Measurements from ENCODE around the gene KRT40. TPM values are rescaled to one million over a fixed set of nuclear protein-coding genes. Genes with fewer than 3 reads are reported as not detected.

The KRT40 gene
- total and polyA plus RNA-seq, 12 donors: not detected

DNA sequence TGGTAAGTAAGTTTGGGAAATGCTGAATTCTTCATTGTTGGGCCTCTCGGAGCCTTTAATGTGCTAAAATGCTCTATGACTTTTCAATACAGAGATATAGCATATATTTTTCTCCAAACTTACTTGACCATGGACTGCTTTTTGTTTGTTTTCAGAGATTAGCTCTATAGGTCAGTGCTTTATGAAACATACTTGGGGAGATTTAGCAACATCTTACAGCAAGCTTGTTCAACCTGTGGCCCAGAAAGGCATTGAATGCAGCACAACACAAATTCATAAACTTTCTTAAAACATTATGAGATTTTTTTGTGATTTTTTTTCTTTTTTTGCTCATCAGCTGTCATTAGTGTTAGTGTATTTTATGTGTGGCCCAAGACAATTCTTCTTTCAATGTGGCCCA is 25.8 kb upstream of the KRT40 start:
- Histone ChIP-seq H3K4me3 (no peak overlapping the region), H3K9me3 (replicated peaks in 1 of 3) (no peaks in the 10 kb centered on the region), H3K27me3 (no peaks in the 10 kb centered on the region), H3K4me1 (replicated peaks in 1 of 2) (no peaks in the 10 kb centered on the region), H3K27ac (no peak overlapping the region), H3K36me3 (replicated peaks in 1 of 2) (no peaks in the 10 kb centered on the region)
- DNase-seq: no peak
- intact Hi-C loops (cut with DNase I): no loop called here
- 72 to 90% (median 79%) methylated on average over 1 of the region's 1 CpG for WGBS, 4 donors
- TF ChIP-seq, protein P1, sequence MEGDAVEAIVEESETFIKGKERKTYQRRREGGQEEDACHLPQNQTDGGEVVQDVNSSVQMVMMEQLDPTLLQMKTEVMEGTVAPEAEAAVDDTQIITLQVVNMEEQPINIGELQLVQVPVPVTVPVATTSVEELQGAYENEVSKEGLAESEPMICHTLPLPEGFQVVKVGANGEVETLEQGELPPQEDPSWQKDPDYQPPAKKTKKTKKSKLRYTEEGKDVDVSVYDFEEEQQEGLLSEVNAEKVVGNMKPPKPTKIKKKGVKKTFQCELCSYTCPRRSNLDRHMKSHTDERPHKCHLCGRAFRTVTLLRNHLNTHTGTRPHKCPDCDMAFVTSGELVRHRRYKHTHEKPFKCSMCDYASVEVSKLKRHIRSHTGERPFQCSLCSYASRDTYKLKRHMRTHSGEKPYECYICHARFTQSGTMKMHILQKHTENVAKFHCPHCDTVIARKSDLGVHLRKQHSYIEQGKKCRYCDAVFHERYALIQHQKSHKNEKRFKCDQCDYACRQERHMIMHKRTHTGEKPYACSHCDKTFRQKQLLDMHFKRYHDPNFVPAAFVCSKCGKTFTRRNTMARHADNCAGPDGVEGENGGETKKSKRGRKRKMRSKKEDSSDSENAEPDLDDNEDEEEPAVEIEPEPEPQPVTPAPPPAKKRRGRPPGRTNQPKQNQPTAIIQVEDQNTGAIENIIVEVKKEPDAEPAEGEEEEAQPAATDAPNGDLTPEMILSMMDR (IDR thresholded peaks at IDR 0.05): no peak
- no peak for TF ChIP-seq POLR2A (IDR thresholded peaks at IDR 0.05)

DNA sequence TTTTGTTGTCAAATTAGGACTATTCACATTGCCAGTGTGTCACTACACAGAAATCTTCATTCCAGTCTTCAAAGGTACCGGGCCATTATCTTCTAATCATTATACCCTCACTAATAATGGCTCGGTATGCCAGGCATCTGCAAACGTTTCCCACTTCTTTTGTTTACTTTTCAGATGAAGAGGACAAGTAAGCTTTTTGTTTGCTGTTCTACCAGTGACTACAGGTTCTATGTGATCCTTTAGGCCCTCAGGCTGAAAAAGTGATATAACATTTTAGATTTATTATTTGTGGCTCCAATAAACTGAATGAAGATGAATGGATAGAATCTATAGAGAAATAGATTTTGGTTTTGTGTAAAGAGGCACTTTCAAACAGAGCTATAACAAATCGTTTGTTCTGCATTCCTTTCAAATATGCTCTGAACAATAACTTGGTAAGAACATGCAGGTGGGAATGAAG is 25.2 kb upstream of the KRT40 start:
- DNase-seq: no peak
- WGBS, 4 donors: 70 to 74% (median 73%) methylated on average over 4 of the region's 4 CpGs
- intact Hi-C loops (cut with DNase I): no loop called here
- no peaks in the 10 kb centered on the region for H3K36me3 ChIP-seq (replicated peaks in 1 of 2)
- H3K27ac ChIP-seq: no peak overlapping the region
- TF ChIP-seq POLR2A (IDR thresholded peaks at IDR 0.05): no peak
- TF ChIP-seq, protein P1 (IDR thresholded peaks at IDR 0.05): no peak
- no peaks in the 10 kb centered on the region for H3K9me3 ChIP-seq (replicated peaks in 1 of 3)
- H3K4me3 ChIP-seq: no peak overlapping the region
- H3K27me3 ChIP-seq: no peaks in the 10 kb centered on the region
- no peaks in the 10 kb centered on the region for H3K4me1 ChIP-seq (replicated peaks in 1 of 2)

DNA sequence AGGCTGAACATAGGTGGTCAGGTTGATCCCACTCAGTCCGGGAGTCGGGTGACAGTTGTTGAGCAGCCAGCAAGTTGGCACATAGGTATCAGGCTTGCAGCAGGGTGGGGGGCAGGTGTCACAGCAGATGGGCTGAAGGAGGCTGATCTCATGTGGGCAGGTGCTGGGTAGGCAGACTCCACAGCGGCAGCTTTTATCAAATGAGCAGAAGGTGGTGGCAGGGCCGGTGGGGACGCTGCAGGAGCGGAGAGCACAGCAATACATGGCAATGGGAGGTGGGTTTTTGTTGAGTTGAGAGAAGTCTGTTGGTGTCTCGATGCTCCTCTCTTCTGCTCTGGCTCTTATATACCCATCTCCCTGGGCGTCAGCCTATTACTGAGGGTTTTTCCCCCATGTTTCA is 24.7 kb upstream of the KRT40 start, which contains the start of gene KRTAP3-1:
TSS of gene KRTAP3-1 (minus strand) at position 318 of the 400 bp plus-strand sequence. CDS start at position 264, 54 bp downstream.
- TF ChIP-seq, protein P1 (IDR thresholded peaks at IDR 0.05): no peak
- no peak for TF ChIP-seq POLR2A (IDR thresholded peaks at IDR 0.05)
- H3K9me3 ChIP-seq (replicated peaks in 1 of 3): no peaks in the 10 kb centered on the region
- DNase-seq: no peak
- H3K36me3 ChIP-seq (replicated peaks in 1 of 2): no peaks in the 10 kb centered on the region
- no peaks in the 10 kb centered on the region for H3K27me3 ChIP-seq
- intact Hi-C loops (cut with DNase I): no loop called here
- no peak within 1 kb of the TSS for H3K4me3 ChIP-seq
- H3K27ac ChIP-seq: no peak within 1 kb of the TSS
- WGBS, 4 donors: 84 to 95% (median 89%) methylated on average over 5 to 8 of the region's 8 CpGs
- H3K4me1 ChIP-seq (replicated peaks in 1 of 2): no peaks in the 10 kb centered on the region

DNA sequence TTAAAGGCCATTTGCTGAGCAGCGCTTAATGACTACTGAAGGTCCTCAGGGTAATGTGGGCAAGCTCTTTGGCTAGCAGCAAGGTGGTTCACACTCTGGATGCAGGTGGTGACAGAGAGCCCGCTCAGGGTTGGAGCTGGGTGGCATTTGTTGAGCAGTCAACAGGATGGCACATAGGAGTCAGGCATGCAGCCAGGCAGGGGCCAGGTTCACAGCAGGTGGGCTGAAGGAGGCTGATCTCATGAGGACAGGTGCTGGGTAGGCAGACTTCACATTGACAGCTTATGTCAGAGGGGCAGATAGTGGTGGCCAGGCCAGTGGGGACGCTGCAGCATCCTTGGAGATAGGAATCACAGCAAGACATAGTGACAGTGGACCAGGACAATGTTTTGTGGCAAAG is 20.3 kb upstream of the KRT40 start:
- TF ChIP-seq POLR2A (IDR thresholded peaks at IDR 0.05): no peak
- TF ChIP-seq, protein P1 (IDR thresholded peaks at IDR 0.05): no peak
- H3K36me3 ChIP-seq (replicated peaks in 1 of 2): no peaks in the 10 kb centered on the region
- H3K9me3 ChIP-seq (replicated peaks in 1 of 3): no peaks in the 10 kb centered on the region
- no peak overlapping the region for H3K4me3 ChIP-seq
- H3K27ac ChIP-seq: no peak overlapping the region
- DNase-seq: no peak
- 79 to 99% (median 92%) methylated on average over 3 of the region's 3 CpGs for WGBS, 4 donors
- intact Hi-C loops (cut with DNase I): no loop called here
- no peaks in the 10 kb centered on the region for H3K4me1 ChIP-seq (replicated peaks in 1 of 2)
- no peaks in the 10 kb centered on the region for H3K27me3 ChIP-seq

Measured in adrenal gland (tissue), 12 donors.